Midbrain (tissue), 1 donor: ENCODE measurements around the gene SMIM28.
"Not testable (repeated sequence)": the region's sequence is repeated elsewhere in the genome, so short reads cannot be mapped to it uniquely, and the experiment has no call there.

ENCODE experiments used
- DNase-seq: peaks from one replicate; lab custom pipeline; 2025; lab: John Stamatoyannopoulos, UW

SMIM28 gene

DNA sequence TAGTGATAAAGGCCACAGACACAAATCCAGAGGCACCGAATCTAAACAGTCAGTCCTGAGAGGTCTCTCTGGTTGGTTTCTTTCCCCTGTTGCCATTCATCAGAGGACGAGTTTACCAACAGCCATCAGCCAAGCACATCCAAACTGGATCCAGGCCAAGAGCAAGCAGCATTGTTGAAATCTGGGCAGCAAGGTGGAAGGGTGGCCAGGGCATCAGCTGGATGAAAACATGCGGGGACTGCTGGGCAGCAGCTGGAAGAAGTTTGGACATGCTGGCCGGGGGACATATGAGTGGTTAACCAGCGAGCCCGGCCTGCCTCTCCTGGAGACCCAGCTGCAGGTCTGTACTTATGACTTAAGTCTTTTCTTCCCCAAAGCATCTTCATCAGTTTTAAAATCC is at the start of gene SMIM28:
SMIM28 (plus strand) TSS at position 62 of the 400 bp plus-strand sequence; CDS start at position 230, 168 bp downstream.
- DNase-seq, result no peak

- no peak for DNase-seq
Observed at GRCh38 chr6:138328210-138328609, 49.5 kb upstream of the SMIM28 start.

- DNase-seq, result no peak
Observed at GRCh38 chr6:138330763-138331162, 46.9 kb upstream of the SMIM28 start.

DNA sequence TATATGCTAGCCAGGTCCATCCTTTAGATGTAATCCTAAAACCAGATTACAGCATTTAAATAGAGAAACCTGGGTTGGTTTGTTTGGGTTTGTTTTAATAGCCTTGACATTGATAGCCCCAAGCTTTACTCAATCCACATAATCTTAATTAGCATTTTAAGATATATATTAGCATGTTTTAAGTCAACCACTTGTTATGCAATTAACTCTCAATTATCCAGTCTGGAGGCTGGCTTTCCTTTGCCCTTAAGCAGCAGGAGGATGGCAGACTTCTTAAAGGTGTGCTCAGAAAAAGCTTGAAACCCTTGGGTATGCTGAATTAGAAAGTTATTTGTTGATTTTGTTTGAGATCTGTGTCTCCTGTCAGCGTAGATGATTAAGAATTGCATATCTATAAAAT is 46.3 kb upstream of the SMIM28 start:
- no peak for DNase-seq

- DNase-seq, result no peak
Observed at GRCh38 chr6:138331984-138332383, 45.7 kb upstream of the SMIM28 start.

GRCh38 chr6:138334000-138334399 is 43.7 kb upstream of the SMIM28 start:
- DNase-seq, result no peak

- DNase-seq, result no peak
Observed at GRCh38 chr6:138334963-138335362, 42.7 kb upstream of the SMIM28 start.

DNA sequence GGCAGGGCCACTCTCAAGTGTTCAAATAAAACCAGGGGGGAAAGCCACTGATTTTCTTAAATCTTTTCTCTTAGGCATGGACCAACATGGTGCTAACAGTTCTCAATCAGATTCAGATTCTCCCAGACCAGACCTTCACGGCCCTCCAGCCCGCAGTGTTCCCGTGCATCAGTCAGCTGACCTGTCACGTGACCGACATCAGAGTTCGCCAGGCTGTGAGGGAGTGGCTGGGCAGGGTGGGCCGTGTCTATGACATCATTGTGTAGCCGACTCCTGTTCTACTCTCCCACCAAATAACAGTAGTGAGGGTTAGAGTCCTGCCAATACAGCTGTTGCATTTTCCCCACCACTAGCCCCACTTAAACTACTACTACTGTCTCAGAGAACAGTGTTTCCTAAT is 41.5 kb upstream of the SMIM28 start:
- no peak for DNase-seq

GRCh38 chr6:138337076-138337475 is 40.6 kb upstream of the SMIM28 start:
- DNase-seq, result no peak

GRCh38 chr6:138339024-138339423 is 38.7 kb upstream of the SMIM28 start:
- DNase-seq, result no peak

DNA sequence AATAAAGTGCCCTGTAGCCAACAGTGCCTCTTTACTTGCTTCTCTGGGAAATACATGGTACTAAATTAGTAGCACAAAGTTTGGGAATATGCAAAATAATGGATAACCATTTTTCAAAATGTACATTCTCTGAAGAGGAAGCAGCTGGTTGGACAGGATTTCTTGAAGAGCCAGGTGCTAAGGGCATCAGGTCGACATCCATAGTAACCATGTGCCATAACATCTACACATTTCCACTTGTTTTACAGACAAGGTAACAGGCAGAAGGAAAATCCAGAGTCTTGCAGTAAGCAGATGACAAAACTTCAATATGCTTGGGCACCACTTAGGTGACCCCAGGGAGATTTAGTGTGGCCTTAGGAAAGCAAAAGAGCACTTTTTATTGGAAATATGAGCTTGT is 36.5 kb upstream of the SMIM28 start:
- DNase-seq, result no peak

GRCh38 chr6:138343112-138343511 is 34.6 kb upstream of the SMIM28 start:
- DNase-seq, result no peak

DNA sequence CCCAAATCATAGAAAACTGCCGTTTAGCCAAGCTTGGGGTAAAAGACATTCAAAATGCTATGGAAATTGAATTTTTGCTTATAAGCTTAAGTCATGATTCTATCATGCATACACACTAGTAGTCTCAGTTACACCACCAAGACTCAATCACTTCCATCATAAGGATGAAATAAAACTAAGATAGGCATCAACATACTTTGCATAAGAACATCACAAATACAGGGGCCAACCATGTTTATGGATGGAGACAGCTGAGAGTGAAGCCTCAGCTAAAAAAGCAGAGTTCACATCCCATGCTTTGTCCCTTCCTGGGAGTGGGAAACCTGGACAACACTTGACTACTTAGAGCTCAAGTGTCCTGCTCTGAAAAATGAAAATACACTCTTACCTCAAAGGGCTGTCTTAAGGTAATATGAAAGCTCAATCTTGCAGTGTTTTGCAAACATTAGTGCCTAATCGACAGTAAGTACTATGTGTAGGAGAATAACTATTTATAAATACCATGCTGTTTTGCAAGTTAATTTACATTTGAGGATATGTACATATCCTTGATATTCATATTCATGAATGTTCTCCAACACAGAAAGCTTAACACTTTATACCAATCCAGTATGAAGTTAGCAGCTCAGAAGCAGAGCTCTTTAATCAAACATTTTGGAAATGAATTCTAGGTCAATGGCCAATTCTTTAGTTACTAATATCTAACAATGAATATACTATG is 32.0 kb upstream of the SMIM28 start:
- DNase-seq, result no peak

DNA sequence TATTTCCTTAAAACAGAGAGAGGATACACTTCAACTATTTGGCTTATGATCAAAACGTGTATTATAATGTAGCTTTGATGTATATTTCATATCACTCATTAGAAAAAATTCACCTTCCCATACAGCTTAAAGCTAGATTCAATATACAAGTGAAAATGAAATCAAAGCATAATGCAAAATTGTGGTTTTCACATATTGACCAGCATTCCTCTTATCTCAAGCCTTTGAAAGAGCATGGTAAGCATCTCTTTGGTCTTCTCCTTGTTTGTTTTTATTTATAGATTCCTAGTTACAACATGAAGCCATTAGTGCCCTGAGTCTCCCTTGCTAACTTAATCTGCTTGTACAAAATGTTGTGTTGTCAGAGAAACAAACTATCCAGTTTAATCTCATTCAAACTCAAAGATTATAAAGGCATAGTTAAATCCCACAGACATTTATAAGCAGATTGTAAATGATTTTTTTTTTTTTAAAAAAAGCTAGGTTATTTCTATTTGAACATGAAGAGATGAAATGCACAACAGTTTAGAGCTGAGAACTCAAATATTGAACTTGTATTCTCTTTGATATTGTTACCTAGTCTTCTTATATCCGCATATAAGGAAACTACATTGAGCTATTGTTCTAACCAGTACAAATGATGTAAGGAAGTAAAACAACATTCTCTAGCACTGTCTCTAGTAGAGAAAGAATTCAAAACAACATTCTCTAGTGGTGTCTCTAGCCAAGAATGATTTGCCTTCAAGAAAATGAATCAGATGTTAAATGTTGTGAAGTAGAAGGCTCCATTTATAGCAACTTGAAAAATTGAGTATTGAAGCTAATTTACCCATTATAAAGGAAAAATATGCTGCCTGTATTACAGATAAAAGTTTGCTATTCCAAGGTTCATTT is 31.2 kb upstream of the SMIM28 start:
- no peak for DNase-seq

- DNase-seq, result no peak
Observed at GRCh38 chr6:138347864-138348263, 29.8 kb upstream of the SMIM28 start.

DNA sequence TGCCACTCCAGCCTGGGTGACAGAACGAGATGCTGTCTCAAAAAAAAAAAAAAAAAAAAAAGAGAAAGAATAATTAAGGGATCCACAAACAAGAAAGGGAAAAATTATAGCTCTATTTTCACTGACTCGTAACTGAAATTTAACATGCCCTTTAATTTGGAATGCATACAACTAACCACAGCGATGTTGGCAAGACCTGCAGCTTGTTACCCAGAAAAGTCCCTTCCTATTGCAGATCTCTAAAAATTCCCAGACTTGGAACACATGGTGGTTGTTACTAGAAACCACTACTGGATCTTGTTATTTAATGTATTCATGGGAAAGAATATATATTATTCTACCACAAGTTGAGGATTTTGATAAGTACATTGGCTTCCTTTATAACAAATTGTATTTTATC is 27.8 kb upstream of the SMIM28 start:
- DNase-seq, result no peak

GRCh38 chr6:138357928-138358327 is 19.8 kb upstream of the SMIM28 start:
- no peak for DNase-seq

- DNase-seq, result not testable (repeated sequence)
Observed at GRCh38 chr6:138368684-138369083, 9.0 kb upstream of the SMIM28 start.

DNA sequence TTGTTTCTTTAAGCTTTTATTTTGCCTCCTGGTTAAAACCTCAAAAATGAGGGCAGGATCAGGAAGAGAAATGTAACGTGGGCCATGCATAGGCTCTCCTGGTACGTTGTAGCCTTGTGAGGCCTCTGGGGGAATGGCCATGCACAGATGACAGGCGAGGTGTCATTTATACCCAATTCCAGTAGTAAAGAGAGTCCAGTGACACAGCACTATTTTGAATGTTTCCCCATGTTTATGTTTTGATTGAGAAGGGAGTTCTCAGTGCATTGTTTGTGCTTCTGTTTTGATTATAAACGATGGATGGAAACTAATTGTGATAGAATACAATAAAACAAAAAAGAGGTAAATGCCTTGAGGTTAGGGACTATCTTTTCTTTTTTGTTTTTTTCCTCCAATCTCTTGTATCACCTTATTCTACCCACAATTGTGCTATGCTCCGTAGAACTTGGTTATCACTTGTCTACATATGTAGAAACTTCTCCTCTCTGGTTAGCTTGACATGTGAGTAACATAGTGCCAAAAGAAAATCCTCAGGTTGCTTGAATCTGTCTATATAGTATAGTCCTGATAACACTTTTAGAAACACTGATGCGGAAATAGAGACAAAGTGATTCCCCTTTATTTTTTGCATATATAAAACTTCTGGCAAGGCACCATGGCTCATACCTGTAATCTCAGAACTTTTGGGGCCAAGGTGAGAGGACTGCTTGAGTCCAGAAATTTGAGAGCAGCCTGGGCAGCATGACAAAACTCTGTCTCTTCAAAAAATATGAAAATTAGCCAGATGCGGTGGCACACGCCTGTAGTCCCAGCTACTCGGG is 6.9 kb upstream of the SMIM28 start:
- no peak for DNase-seq

GRCh38 chr6:138371452-138371711 is 6.3 kb upstream of the SMIM28 start:
- no peak for DNase-seq

GRCh38 chr6:138371720-138372119 is 6.0 kb upstream of the SMIM28 start:
- no peak for DNase-seq

GRCh38 chr6:138372711-138373463 is 4.8 kb upstream of the SMIM28 start:
- no peak for DNase-seq
